T-helper 17 cell (primary cell): ENCODE measurements around the gene SEMA3C. TPM values are rescaled to one million over a fixed set of nuclear protein-coding genes. Genes with fewer than 3 reads are reported as not detected.

ENCODE experiments used
- ATAC-seq: fragments of 150-1000 bp; cut with Tn5 transposase; 2 replicates; pipeline ENCODE4 v1.10.0; 2021; ENCODE audit warnings: mild to moderate bottlenecking, moderate library complexity
- DNase-seq, 3 donors: peaks; one replicate each; pipeline versions ENCODE4 v3.0.0 to v3.0.0-alpha.2; 2020 to 2021
- H3K9me3 ChIP-seq: one replicate; pipeline ENCODE4 v1.7.0; 2013; ENCODE audit warnings: low read length, mild to moderate bottlenecking; ENCODE audit not compliant: control insufficient read depth, poor library complexity, severe bottlenecking
- H3K27ac Mint-ChIP-seq: one replicate; pipeline ENCODE4 v1.8.0; 2022; ENCODE audit warnings: mild to moderate bottlenecking, moderate library complexity, mixed read lengths
- H3K27me3 Mint-ChIP-seq: one replicate; pipeline ENCODE4 v1.8.0; 2022; ENCODE audit warnings: mixed read lengths
- H3K36me3 Mint-ChIP-seq: one replicate; pipeline ENCODE4 v1.8.0; 2022; ENCODE audit warnings: low read depth, mixed read lengths
- H3K4me1 Mint-ChIP-seq: one replicate; pipeline ENCODE4 v1.8.0; 2022; ENCODE audit warnings: mild to moderate bottlenecking, mixed read lengths
- H3K4me3 Mint-ChIP-seq: one replicate; pipeline ENCODE4 v1.8.0; 2022; ENCODE audit warnings: mild to moderate bottlenecking, moderate library complexity, mixed read lengths
- total RNA-seq, 4 donors: library from RNA in 2 of 4; stranded (reverse) in 2 of 4; gene quantifications; one replicate each; pipeline ENCODE4 v1.2.3 and lab custom pipeline; 2022 to 2026

SEMA3C gene
- total RNA-seq (under 1 TPM; 0.26 to 0.62 TPM), total RNA-seq (lab: John Stamatoyannopoulos, UW) (0.15 to 0.81 reads per million in 2 donors)

DNA sequence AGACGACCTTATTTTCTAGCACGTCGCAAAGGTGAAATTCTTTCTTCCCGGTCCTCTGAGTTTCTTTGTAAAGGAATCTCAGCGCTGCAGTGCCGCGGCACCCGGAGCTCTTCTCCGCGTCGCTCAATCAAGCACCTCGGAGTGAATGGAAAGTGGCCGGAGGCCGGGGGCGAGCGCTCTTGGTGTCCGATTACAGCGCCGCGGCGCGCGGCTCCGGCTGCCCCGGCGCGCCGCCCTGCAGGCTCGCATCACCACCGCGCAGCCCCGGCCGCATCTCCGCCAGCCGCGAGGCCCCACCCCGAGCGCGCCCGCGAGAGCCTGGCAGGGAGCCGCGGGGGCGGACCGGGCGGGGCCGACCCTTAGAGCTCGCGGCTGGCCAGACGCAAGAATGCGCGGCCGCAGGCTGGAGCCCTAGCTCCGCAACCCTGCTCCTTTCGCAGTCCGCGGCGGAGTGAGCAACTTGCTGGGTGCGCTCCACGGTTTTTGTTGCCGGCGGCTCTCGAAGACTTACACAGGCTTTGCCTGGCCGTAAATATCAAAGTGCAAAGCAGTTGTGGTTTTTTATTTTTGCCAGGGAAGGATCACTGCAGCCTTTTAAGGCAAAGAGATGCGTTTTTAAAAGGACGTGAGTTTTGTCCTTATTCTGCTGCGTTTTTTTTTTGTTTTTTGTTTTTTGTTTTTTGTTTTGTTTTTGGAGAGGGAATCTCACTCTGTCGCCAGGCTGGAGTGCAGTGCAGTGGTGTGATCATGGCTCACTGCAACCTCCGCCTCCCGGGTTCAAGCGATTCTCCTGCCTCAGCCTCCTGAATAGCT lies at the start of gene SEMA3C:
Gene SEMA3C, minus strand, starts transcription at position 143 of the 813 bp plus-strand sequence. CDS start 2,270 bp downstream, outside the sequence.
- ATAC-seq: peak; percentile 54
- Mint-ChIP-seq H3K27me3 (peaks cover 26% of the 10 kb centered on the region), H3K4me1 (no peaks in the 10 kb centered on the region), H3K27ac (no peak within 1 kb of the TSS), H3K36me3 (no peaks in the 10 kb centered on the region), H3K4me3 (no peak within 1 kb of the TSS)
- H3K9me3 ChIP-seq: no peaks in the 10 kb centered on the region
- DNase-seq: no peak

DNA sequence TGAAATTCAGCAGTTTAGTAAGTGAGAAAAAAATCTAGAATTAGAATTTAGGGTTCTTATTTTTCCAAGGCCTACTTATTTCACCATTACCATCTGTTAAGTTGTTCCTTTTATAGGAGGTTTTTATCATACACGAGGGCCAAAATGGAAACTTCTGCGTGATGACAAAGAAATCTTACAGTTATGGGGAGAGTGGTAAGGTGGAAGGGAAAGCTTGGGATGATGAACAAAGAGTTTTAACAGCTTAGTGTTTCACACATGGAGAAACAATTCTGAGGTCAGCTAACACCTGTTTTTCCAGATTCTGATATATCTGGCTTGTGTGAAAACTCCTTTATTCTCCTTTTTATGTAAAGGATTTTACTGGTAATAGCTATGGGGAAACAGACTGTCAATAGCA lies 49.8 kb upstream of the SEMA3C start:
- no peak overlapping the region for H3K4me3 Mint-ChIP-seq
- H3K9me3 ChIP-seq: no peaks in the 10 kb centered on the region
- ATAC-seq (no peak), DNase-seq (no peak)
- H3K36me3 Mint-ChIP-seq: no peaks in the 10 kb centered on the region
- H3K27me3 Mint-ChIP-seq: no peaks in the 10 kb centered on the region
- no peaks in the 10 kb centered on the region for H3K4me1 Mint-ChIP-seq
- no peak overlapping the region for H3K27ac Mint-ChIP-seq

DNA sequence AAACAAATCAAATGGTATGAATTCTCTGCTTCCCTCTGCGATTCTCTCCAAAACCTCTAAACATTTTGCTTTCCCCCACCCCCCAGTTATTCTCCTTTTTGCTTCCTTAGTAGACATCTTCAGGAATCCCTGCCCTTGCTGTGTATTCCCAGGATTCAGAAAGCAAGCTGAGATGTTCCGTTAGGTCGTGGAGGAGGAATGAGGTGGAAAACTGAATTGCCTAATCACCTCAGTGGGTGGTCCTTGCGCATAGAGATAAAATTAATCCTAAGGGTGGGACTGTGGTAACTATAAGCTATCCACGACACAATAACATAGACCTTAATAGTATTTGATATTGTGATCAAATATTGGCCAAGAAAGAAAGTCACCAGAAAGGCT lies 49.1 kb upstream of the SEMA3C start:
- no peaks in the 10 kb centered on the region for H3K4me1 Mint-ChIP-seq
- ATAC-seq: no peak
- no peak overlapping the region for H3K27ac Mint-ChIP-seq
- no peaks in the 10 kb centered on the region for H3K9me3 ChIP-seq
- no peak for DNase-seq
- H3K36me3 Mint-ChIP-seq: no peaks in the 10 kb centered on the region
- H3K4me3 Mint-ChIP-seq: no peak overlapping the region
- no peaks in the 10 kb centered on the region for H3K27me3 Mint-ChIP-seq

DNA sequence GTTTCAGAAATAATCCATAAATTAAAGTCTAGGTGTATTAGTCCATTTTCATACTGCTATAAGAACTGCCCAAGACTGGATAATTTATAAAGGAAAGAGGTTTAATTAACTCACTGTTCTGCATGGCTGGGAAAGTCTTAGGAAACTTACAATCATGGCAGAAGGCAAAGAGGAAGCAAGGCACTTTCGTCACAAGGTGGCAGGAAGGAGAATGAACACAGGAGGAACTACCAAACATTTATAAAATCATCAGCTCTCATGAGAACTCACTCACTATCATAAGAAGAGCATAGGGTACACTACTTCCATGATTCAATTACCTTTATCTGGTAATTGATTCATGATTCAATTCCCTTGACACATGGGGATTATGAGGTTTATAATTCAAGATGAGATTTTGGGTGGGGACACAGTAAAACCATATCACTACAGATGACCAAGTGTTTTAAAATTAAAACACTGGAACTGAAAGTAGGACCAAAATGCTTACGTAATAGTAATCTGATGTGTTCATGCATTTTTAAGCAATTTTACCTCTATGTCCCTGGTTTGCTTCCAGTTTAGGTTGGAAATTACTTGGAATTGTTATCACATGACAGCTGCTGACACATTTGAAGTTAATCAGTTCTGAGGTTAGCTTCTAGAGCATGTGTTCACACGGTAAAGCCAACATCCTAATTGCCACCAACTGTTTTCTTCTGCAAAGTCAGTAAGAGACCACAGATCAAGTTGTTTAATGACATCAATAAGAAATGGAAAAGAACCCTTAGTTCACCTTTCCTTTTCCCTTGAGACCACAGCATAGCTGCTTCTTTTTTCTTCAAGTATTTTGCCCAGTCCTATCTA lies 48.4 kb upstream of the SEMA3C start:
- no peaks in the 10 kb centered on the region for H3K36me3 Mint-ChIP-seq
- no peaks in the 10 kb centered on the region for H3K4me1 Mint-ChIP-seq
- no peak for DNase-seq
- no peak for ATAC-seq
- H3K9me3 ChIP-seq: no peaks in the 10 kb centered on the region
- no peak overlapping the region for H3K27ac Mint-ChIP-seq
- H3K4me3 Mint-ChIP-seq: no peak overlapping the region
- no peaks in the 10 kb centered on the region for H3K27me3 Mint-ChIP-seq

DNA sequence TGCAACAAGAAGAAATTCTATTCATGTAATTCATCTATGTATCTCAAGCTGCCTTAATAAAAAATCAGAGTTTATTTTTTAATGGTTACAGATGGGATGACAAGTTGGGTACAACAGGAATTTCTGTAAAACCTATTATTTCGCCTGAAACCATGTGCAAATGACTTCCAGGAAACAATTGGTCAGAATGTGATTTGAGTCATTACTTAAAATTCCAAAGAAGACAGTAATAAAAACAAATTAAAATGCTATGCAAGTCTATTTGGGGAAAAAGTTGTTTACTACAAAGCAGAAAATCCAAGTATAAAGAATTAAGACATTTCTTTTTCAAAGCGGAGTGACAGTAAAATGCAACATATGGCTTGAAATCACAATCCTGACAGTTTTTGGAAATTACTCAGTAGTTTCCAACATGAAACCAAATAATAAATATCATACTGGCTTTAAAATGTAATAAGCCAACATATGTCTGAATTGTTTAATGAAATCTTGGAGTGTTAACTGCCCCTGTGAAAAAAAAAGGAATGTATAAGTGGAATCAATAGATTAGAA lies 41.5 kb upstream of the SEMA3C start:
- H3K4me1 Mint-ChIP-seq: no peaks in the 10 kb centered on the region
- DNase-seq (no peak), ATAC-seq (no peak)
- H3K27me3 Mint-ChIP-seq: no peaks in the 10 kb centered on the region
- H3K9me3 ChIP-seq: no peaks in the 10 kb centered on the region
- no peaks in the 10 kb centered on the region for H3K36me3 Mint-ChIP-seq
- no peak overlapping the region for H3K27ac Mint-ChIP-seq
- H3K4me3 Mint-ChIP-seq: no peak overlapping the region

DNA sequence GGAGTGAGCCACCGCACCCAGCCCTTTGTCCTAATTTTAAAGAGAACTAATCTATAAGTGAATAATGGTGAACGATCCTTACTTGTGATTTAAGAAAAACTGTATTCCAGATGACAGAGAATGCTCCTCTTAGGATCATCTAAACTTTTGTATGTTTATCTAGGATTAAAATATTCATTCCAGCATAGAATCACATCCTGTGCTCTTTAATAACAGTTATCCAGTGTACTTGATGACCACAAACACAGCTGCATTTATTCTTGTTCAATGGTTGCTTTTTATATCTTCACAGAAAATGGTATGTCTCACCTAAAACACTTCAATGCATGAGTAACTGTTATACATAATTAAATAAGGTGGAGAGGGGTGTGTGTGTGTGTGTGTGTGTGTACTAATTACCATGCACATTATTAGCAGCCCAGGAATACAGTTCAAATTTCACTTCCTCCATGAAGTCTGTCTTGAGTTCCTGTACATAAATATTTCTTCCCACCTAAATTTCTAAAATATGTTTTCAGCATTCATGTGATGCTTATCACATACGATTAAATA lies 38.5 kb upstream of the SEMA3C start:
- DNase-seq (no peak), ATAC-seq (no peak)
- H3K4me3 Mint-ChIP-seq: no peak overlapping the region
- H3K27ac Mint-ChIP-seq: no peak overlapping the region
- H3K36me3 Mint-ChIP-seq: no peaks in the 10 kb centered on the region
- no peaks in the 10 kb centered on the region for H3K27me3 Mint-ChIP-seq
- no peaks in the 10 kb centered on the region for H3K4me1 Mint-ChIP-seq
- no peaks in the 10 kb centered on the region for H3K9me3 ChIP-seq

DNA sequence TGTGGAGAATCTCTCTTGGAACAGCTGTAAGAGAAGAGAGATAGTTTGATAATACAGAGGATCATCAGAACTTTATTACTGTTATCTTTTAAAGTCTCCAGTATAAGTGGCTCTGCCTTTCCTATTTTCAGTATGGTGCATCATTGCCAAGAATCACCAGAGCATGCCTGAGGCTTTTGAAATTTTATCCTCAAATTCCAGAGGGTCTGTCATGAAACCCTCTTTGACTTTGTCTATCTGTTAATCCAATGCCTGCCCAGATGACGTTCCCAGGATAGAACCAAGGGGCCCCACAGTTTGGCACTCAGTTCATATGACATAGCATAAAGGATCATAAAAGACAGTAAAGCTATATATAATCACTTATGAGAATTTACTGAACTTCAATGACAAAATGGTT lies 35.3 kb upstream of the SEMA3C start:
- ATAC-seq (no peak), DNase-seq (no peak)
- Mint-ChIP-seq H3K36me3 (no peaks in the 10 kb centered on the region), H3K4me3 (no peak overlapping the region), H3K4me1 (no peaks in the 10 kb centered on the region), H3K27ac (no peak overlapping the region), H3K27me3 (no peaks in the 10 kb centered on the region)
- H3K9me3 ChIP-seq: peaks cover 2% of the 10 kb centered on the region

DNA sequence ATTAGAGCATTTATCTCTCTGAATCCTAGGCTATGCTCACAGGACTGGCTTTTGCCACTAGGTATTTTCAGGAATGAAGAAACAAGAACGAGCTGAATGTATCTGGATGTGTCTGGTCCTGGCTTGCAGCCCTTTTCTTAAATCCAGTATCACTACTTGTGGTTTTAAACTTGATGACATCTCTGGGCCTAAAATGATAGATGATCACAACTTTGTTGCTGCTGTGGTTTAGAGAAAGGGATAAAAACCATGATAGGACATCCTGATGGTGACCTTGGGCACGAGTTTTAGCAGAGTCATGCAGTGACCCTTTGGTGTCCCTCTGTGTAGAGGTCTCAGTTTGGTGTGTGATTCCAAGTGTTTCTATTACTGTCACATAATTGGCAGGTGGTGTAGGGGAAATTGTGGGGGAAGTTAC lies 31.7 kb upstream of the SEMA3C start:
- H3K36me3 Mint-ChIP-seq: no peaks in the 10 kb centered on the region
- no peaks in the 10 kb centered on the region for H3K27me3 Mint-ChIP-seq
- DNase-seq (no peak), ATAC-seq (no peak)
- H3K4me3 Mint-ChIP-seq: no peak overlapping the region
- no peaks in the 10 kb centered on the region for H3K4me1 Mint-ChIP-seq
- no peak overlapping the region for H3K27ac Mint-ChIP-seq
- peaks cover 4% of the 10 kb centered on the region for H3K9me3 ChIP-seq

DNA sequence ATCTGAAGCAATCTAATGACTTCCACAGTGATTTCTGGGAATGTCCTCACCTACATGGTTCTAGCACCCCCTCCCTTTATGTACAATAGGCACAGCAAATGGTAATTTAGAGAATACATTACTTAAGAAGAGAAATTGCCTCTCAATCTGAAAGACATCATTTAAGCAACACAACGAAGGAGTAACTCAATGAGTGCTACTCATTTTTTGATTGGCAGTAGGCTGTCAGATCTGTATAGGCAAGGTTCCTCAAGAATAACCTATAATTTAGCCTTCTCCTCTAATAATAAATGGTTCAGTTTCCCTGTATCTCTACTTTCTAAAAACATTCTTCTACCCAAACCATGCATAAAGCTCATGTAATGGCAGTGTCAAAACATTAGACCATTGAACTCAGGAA lies 30.6 kb upstream of the SEMA3C start:
- H3K27me3 Mint-ChIP-seq: no peaks in the 10 kb centered on the region
- H3K4me1 Mint-ChIP-seq: no peaks in the 10 kb centered on the region
- H3K4me3 Mint-ChIP-seq: no peak overlapping the region

DNA sequence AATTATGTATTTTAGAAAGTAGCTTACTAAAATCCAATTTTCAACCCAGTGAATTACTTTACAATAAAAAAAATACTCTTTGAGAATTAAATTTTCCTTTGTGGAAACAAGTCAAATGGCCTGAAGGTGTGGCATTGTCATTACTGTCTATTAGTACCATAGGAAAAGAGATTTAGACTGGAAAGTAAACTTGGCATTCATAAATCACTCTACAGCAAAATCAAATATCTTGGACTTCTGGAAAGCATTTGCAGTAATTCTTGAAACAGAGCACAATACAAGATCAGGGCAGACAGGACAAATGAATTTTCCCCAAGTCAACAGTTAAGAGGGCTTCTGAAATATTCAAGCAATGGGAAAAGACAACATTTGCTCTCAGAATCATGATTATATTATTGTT lies 28.0 kb upstream of the SEMA3C start:
- H3K27me3 Mint-ChIP-seq: no peaks in the 10 kb centered on the region
- peaks cover 4% of the 10 kb centered on the region for H3K9me3 ChIP-seq
- DNase-seq: no peak
- H3K4me3 Mint-ChIP-seq: no peak overlapping the region
- no peaks in the 10 kb centered on the region for H3K4me1 Mint-ChIP-seq
- no peaks in the 10 kb centered on the region for H3K36me3 Mint-ChIP-seq
- ATAC-seq: no peak
- no peak overlapping the region for H3K27ac Mint-ChIP-seq

More for the DNA sequence above, 30.6 kb upstream of the SEMA3C start:
- no peak for ATAC-seq
- no peak overlapping the region for H3K27ac Mint-ChIP-seq
- peaks cover 4% of the 10 kb centered on the region for H3K9me3 ChIP-seq
- H3K36me3 Mint-ChIP-seq: no peaks in the 10 kb centered on the region
- no peak for DNase-seq

DNA sequence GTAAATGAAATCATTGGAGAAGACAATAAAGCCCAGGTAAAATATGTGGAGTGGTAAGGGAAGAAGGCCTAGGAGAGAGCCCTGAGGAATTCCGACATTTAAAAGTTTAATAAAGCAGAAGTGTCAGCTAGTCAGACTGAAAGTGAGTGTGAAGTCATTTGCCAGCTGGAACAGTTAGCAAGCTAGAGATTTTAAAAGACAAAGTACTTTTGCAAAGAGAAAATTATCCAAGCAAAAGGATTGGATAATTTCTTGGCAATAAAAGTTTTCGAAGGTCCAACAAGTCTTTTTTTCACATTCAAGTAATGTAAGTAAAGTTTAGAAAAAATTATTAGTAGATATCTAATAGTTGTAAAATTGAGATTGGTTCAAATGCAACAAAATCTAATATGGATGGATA lies 27.1 kb upstream of the SEMA3C start:
- Mint-ChIP-seq H3K4me1 (no peaks in the 10 kb centered on the region), H3K27me3 (no peaks in the 10 kb centered on the region), H3K27ac (no peak overlapping the region), H3K36me3 (no peaks in the 10 kb centered on the region), H3K4me3 (no peak overlapping the region)
- peaks cover 4% of the 10 kb centered on the region for H3K9me3 ChIP-seq
- no peak for ATAC-seq
- DNase-seq: no peak

DNA sequence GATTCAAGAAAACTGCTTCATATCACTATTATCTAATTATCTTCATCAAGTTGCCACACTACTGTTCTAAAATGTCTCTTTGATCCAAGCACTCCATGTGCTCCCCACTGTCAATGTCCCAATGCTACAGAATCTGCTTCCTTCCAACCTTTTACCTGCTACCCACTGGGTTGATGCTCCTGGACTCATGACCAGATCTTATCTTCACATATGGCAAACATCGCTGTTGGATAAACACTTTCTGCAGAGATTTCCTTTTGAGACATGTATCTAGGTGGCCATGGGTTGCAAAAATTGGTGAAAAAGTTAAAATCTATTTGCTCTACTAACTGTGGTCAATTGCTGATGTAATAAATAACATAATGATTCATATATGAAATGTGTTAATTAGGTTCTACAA lies 24.5 kb upstream of the SEMA3C start:
- H3K36me3 Mint-ChIP-seq: no peaks in the 10 kb centered on the region
- H3K4me3 Mint-ChIP-seq: no peak overlapping the region
- H3K27me3 Mint-ChIP-seq: no peaks in the 10 kb centered on the region
- no peaks in the 10 kb centered on the region for H3K4me1 Mint-ChIP-seq
- no peaks in the 10 kb centered on the region for H3K9me3 ChIP-seq
- DNase-seq: no peak
- ATAC-seq: no peak
- H3K27ac Mint-ChIP-seq: no peak overlapping the region
